Putamen (tissue), 1 donor: Measurements from ENCODE around the gene SPNS3.

Experiments used
- DNase-seq: peaks from one replicate; pipeline ENCODE4 v3.0.0-alpha.2; 2016; ENCODE audit warnings: low spot score

SPNS3 gene

DNA sequence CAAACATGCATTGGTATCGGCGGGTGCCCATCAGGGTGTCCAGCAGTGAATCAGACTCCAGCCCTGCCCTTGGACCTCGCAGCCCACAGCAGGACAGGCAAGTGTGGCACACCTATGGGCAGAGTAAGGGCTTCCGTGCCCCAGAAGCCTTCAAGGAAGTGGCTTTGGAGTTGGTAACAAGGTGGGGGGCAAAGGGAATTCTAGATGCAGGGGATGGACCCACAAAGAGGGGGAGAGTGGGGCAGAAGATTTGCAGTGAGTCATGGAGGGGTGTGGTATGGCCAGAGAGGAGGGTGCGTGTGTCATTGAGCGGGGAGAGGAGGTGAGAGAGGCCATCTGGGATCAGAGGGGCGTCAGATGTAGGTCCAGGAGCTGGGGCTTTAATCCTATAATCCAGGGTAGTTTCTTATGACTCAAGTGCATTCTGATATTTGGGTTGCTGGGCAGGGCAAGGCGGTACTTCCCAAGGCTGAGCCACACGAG lies 56.4 kb downstream of the SPNS3 start:
- DNase-seq: no peak

DNA sequence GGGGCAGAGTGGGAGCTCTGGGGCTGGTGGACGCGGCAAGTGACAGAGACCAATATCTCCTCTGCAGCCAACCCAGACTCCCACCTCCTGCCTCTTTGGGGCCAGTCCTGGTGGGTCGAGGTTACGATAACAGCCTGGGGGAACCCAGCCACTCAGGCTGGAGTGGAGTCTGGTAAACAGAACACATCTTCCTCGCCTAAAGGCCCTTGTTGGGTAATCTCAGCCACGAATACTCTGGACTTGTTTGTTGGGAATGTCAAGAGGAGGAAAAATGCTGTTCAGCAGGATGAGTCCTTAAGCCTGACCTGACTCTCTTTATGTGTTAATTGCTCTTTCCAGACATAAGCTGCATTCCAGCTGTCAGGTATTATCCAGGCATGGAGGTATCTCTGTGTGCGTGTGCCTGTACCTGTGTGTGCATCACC lies 56.9 kb downstream of the SPNS3 start:
- DNase-seq: no peak

DNA sequence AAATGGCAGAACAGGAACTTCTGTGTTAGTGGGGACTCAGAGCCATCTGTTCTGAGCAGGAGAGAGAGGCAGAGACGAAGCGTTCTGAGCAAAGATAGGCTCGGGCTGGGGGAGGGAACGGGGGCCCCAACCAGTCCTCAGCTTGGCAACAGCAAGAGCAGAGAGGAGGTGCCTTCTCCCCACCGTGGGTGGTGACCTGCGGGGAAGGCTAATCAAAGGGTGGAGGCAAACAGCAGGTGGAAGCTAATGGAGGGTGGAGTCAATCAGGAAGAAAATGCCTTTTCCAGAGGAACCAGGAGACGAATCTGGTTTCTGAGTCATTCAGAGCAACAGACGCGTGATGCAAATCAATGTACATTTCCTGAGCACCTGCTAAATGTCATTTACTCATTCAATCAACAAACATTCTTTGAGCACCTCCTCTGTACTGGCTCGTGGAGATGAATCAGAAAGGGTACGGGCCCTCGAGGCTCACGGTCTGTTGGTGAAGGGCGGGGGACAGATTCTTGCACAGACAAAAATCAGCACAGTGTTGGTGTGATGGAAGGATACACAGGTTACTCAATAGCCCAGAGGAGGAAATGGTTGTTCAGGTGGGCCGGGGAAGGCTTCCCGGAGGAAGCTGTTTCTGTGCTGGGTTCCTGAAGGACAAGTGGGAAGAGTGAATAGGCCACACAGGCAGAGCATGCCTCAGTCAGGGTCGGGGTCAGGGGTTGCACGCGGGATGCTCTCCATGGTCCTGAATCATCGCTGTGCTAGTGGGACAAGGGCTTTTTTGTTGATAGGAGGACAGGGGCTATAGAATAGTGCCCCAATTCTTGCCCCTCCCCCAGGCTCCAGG lies 59.2 kb downstream of the SPNS3 start:
- peak; percentile 82 for DNase-seq

DNA sequence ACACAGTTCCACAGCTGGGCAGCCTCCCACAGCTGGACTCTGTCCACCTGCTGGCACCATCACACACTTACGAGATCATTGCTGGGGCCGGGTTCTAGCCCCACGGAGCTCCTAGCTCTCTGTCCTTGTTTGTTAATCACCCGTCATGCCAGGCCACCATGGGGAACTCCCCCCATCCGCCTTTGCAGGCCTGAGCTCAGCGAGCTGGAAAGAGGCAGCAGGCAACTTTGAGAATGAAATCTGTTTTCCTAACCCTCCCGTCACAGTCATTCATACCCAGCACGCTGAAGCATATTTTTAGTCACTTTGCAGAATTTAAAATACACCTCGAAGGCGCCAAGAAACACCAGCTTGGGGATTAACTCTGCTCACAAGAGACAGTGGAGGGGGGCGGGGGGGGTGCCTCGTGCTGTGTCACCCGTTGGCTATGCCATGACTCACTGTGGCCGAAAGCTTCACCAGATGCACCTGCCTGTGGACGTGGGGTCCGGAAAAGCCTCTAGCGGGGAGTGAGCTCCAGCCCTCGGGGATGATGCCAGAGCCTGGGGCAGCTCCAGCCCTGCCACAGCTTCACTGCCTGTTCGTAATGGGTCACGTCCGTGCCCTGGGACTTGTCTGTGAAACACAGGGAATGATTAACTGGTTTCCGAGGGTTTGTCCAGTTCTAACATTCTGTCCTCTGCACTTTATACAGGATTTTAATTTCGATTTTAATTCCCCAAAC lies 63.5 kb downstream of the SPNS3 start:
- no peak for DNase-seq

DNA sequence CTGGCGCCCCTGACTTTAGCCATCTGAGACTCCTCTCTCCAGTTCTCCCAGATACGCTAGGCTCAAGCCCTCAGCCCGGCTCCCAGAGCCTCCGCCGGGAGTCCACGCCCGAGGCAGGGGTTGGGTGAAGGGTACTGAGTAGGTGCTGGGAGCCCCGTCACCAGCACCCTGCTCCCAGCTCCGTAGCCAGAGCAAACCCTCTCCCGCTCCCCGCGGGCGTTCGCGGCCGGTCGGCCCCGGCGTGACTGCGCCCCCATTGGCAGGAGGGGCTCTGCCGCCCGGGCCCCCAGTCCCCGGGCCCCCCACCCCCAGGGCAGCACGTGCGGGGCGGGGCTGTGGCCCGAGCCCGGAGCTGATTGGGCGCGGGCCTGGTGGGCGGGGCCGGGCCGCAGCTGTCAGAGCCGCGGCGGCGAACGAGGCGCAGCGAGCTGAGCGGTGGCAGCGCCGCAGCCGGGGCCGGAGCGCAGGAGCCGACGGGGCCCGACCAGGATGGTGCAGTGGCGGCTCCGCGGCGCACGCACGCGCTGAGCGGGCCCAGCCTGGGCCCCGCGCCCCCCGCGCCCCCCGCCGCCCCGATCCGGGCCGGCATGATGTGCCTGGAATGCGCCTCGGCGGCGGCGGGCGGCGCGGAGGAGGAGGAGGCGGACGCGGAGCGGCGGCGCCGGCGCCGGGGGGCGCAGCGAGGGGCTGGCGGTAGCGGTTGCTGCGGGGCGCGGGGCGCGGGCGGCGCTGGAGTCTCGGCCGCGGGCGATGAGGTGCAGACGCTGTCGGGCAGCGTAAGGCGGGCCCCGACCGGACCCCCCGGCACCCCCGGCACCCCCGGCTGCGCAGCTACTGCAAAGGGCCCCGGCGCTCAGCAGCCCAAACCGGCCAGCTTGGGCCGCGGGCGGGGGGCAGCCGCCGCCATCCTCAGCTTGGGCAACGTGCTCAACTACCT lies 65.0 kb downstream of the SPNS3 start, which contains the start of gene SPNS2:
TSS of gene SPNS2 (plus strand) at position 421 of the 937 bp plus-strand sequence. CDS start at position 588, 167 bp downstream.
- DNase-seq: peak; percentile 87

DNA sequence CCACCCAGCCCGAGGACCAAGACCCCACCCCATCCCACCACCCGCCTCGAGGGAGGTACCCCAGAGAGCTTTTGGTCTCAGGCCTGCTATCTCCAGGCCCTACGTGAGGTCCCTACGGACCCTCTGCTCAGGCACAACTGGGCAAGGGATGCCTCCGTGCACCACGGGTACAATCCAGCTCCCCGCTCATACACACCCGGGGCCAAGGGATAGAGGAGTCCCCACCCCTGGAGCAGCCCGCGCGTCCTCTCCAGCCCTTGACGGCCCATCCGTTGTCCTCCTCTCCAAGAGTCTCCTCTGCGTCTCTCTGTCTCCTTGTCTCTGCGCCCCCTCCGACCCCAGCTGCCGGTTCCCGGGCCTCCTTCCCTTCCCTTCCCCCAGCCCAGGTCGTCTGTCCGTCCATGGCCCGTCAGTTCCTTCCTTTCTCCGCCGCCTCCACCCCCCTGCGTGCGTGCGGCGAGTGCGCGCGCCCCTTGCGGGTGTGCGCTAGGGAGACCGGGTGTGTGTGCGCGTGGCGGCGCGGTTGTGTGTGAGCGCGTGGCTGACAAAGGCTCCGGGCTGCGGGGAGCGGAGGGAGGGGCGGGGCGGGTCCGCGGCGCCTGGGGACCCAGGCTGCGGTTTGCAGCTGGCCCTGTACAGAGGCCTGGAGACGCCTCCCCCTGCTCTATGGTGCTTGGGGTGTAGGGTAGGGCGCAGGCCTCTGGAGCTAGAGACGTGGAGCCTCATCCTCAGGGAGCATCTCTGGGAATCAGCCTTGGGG lies 65.9 kb downstream of the SPNS3 start:
- peak; percentile 69 for DNase-seq

DNA sequence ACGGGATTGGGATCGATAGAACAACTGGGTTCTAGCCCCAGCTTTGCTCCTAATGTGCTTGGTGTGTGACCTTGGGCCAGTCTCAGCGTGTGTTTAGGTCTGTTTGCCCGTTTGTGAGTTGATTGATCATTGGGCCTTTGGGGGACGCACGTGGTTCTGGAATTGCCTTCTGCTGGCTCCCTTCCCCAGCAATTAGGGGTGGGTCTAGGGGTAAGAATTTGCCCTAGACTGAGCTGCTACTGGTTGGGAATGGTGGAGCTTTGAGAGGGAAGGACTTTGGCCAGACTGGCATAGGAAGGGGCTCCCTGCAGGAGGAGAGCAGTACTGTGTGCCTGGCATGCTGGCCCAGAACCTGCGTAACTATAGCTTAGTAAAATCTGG lies 66.4 kb downstream of the SPNS3 start:
- DNase-seq: no peak

DNA sequence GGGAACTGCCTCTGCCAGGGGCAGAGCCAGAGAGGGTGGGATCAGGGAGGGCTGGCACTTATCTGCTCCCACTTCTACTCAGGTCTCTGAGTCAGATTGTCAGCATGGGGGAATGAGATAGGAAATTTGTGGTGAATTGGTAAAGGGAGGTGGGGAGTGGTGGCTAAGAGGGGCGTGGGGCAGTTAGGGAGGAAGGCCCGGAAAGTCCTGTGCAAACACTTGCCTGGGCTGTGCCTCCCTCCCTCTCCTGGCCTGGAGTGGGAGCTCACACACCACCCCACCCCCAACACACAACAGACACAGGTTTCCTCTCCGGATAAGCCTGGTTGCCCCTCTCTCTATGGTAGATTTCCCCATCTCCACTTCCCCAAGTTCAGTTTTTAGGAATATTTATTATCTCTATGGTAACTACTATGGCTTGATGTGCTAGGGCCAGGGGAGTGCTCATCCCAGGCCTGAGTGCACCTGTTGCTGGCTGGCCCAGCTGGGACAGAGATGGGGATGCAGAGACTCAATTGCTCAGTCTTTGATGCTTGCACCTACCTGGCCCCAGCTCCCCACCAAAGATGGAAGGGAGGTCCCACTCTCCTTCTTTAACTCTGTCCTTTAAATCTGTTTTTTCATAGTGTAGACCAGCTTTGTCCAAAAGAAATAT lies 67.7 kb downstream of the SPNS3 start:
- DNase-seq: no peak

DNA sequence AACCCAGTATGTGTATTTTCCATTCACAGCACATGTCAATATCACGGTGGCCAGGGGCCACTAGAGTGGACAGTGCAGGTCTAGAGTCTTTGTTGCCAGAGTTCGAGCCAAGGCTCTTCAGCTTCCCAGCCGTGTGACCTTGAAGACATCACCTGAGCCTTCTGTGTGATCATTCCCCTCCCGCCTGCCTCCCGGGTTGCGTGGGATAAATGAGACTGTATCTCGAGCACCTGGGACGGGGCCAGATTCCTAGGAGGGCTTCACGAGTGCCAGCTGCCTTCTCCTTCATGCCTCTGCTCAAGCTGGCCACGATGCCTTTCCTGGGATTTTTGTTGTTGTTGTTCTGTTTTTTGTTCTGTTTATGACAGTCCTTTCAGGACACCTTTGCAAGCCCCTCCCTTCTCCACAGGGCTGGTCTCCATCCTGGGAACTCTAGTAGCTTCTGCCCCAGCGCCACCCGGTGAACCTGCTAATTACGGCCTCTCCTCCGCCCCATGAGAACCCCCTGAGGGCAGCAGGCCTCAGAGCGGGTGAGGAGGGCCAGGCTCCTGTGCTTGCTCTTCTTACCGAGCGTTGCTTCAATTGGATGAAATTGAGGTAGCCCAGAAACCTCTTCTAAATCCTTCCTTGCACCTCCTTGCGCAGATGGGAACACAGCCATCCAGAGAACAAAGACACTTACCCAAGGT lies 68.9 kb downstream of the SPNS3 start:
- DNase-seq: no peak

DNA sequence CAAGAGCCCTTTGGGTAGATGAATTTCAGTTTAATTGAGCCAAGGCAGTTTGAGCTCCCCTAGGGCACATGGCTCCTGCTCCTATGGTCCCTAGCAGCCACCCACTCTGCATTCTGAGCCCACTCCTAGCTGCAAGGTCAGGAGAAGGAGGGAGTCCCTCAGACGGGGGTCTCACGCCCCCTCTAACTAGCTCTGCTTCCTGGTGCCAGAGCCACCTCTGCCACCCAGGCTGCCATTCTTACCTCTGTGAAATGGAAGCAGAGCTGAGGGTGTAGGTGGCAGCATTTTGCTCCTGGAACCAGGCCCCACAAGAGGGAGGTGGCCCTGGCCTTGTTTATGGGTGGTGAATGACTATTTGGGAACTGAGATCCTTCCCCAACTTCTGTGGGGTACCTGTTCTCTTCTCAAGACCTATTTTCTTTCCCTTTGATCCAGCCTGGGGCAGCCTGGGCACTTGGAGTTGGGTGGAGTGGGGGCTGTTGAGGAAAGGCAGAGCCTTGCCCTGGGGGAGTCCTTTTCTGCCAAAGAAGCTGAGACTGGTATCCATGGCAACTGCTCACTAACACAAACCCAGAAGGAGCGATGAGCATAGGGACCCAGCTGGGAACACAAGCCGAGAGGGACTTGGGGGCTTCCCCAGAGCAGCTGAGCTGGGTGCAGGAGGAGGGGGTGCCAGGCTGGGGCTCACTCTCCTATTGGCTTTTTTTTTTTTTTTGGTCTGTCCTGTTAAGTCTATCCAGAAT lies 69.7 kb downstream of the SPNS3 start:
- no peak for DNase-seq

DNA sequence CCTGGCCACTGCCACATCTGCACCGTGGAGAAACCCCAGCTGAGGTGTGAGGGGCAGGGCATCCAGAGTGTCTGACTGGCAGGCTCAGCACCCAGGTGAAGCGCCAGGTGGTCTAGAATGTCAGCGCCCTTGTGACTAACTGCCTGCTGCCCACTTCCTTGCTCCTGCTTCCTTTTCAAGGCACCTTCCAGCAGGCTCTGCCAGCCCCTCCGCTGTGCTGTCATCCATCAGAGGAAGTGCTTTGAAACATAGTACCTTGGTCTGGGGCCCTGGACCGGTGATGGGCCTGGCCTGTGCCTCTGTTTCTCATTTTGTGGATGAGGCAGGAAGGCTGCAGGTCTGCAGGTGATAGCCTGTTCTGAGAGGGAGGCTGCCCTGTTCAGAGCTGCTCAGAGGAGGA lies 70.4 kb downstream of the SPNS3 start:
- no peak for DNase-seq

DNA sequence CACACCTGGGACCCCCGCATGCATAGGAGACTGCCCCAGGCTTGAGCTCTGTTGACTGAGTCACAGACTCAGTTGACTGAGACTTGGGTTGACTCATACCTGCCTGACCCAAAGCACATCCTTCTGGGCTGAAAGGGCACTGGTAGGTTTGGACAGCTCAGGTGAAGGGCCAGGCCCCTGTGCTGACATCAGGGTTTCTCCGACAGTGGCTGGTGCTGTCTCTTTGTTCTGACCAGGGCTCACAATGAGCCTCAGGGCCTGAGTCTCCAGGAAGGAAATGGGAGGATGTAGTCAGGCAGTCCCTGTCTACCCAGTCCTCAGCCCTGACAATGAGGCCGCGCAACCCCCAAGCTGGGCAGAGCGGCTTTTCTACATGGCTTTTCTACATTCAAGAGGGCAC lies 71.4 kb downstream of the SPNS3 start:
- no peak for DNase-seq

DNA sequence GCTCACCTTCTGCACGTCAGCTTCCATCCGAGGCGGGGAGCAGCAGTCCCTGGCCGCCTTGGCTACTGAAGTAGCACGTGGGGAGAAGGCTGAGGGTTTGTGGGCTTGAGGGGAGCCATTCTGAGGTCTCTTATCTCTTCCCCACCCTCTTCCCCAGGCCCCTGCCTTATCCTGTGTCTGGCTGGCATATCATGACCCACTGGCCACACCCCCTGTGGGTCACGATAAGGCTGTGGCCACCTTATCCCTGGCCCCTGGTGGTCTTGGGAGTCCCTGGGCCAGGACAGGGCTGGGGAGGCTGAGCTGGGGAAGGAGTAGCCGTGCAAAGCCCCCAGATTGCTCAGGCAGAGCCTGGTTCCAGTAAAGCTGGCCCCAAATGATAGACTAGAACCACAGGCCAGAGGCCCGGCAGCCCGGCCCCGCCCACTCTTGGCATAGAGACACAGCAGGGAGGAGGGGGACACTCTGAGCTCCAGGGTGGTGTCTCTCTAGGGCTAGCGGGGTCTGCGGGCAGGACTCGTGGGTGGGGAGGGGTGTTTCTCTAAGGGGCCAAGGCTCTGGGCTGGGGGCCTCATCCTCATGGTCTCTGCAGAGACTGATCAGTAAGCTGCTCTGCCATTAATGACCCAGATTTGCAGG lies 72.6 kb downstream of the SPNS3 start:
- DNase-seq: no peak

DNA sequence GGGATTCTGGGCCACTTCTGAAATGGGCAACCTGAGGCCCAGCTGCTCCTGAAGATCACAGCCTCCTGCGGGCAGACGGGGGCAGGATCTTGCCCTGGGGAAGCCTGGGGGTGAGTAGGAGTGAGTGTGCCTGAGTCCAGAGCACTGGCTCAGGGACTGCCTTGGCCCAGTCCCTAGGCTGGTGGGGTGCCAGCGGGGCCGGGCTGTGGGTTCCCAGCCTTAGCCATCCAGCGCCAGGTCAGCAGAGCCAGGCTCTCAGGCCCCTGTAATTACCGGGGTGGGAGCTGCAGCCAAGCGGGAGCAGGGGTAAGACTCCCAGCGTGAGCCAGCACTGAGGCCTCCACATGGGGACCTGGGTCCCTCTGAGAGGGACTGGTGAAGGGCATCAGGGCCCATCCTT lies 73.2 kb downstream of the SPNS3 start:
- DNase-seq: no peak

DNA sequence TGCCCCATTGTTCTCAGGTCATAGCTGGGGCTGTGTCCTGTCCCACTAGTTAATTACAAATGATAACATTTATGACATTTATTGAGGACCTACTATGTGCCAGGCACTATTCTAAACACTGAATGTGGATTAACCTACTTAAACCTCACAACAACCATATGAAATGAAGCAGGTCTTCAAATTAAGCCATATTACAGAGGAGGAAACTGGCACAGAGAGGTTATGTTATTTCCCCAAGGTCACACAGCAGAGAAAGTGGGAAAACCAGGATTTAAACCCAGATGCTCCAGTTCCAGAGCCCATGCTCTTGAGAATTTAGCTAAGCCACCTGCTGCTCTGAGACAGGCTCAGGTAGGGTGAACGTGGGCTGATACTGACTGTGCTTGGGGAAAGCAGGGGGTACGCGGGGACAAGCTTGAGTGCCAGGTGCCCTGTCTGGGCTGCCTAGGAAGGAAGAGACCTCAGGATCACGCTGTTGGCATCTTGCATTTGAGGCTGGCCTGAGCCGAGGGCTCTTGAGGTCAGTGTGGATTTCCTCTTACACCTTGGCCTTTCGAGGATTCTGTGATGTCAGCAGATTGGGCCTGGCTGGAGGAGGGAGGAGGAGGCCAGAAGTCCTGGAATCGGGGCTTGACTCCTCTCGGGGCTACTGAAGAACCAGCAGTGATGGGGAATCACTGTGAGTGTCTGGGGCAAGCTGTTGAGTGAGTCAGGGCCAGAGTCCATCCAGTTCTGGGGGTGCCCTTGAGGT lies 73.8 kb downstream of the SPNS3 start:
- DNase-seq: no peak

DNA sequence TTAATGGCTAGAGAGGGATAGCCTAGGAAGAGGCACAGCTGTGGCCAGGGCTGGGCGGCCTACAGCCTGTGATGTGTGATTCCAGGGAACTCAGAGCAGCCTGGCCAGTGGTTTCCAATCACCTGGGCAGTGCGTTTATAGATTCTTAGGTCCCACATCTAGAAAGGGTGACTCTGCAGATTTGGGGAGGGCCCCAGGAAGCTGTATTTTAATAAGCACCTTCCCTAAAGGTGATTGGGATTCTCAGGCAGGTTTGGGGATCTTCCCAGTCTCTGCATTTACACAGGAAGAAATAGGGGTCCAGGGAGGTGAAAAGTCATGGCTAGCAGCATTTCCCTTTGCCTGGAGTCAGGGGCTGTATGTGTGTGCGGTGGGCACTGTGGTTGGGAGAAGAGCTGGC lies 74.5 kb downstream of the SPNS3 start:
- DNase-seq: no peak

DNA sequence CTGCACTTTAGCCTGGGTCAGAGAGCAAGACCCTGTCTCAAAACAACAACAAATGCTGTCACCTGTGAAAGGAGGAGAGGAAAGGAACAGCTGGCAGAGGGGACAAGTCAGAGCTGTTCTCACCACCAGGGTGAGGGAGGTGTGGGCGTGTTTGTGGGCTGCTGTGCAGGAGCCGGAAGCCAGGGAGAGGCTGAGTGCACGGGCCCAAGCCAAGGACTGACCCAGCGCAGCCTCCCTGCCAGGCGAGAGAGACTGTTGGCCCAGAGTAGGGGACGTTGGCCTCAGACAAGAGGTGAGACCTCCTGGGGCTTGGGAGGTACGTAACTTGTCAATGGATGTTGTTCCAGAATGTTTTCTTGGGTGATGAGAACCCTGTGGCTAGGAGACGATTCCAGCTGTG lies 75.7 kb downstream of the SPNS3 start:
- DNase-seq: no peak

DNA sequence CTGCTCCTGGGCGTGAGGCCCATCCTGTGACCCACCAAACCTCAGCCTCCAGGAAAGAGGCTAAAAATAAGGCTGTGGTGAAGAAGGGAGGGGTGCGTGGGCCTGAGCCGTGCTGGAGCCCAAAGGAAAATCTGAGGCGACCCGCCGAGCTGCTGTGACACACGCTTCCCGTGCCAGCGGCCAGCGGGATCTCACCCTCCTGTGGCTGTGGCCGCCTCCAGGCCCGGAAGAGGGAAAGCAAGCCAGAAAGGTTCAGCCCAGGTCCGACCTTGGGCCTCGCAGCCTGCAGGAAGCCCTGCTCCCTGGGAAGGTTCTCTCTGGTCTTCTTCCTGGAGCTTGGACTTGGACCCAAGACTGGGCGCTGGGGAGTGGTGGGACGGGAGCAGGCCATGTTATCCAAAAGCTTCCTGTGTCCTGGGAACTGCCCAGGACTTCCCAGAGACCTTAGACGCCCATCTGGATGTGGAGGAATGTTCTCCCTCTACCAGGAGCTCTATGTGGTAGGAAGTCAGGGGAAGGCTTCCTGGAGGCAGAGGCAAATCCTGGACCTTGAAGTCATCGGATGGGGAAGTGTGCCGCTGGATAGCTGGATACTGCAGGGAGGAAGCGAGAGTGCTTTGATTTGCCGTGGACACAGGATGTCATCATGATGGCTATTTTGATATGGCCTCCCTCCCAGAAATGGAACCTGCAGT lies 76.3 kb downstream of the SPNS3 start:
- DNase-seq: no peak
